ENCODE measurements around the gene PKNOX2.

The PKNOX2 gene

GRCh38 chr11:125284245-125284850, 119.8 kb downstream of the PKNOX2 start:
- no peak for TF ChIP-seq CTCF (IDR thresholded peaks at IDR 0.05; ENCODE audit: low read length, missing control alignments)
- no peak overlapping the region for H3K4me3 ChIP-seq (replicated peaks; ENCODE audit: low read depth, low read length)
- DNase-seq (ENCODE audit: low read depth), result no peak

DNA sequence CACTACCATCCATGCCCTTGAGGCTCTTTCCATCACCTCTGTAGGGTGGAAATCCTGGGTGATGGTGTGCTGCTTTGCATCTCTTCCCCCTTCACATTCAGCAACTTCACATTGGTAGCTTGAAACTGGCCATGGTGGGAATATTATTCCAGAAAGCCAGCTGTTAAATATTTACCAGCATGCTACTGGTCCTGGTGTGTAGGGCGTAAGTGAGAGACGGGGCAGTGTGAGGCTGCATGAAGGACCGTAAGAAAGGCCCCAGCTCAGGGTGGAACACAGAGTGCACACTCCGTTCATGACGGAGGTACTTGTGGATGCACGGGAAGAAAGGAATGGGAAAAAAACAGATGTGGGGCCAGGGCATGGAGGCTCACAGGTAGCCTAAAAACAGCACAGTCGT, 121.3 kb downstream of the PKNOX2 start:
- no peak for DNase-seq (ENCODE audit: low read depth)

DNA sequence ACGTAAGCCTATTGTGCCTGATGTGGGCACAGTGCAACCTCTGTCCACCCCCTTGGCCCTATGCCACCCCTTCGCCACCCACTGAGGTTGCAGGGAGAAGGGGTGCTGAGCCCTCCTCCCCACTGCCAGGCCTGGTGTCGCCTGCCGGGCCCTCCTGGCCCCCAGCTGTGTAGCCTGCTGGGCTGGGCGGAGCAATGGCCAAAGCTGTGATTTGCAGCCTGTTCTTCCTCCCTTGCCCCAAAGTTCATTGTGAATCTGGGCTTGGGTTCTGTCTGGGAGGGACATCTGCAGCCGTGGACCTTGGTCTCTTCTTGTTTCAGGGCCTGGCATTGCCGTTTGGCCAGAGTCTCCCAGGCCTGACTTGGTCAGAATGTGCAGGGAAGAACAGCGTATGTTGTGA, 121.9 kb downstream of the PKNOX2 start:
- TF ChIP-seq CTCF (IDR thresholded peaks at IDR 0.05; ENCODE audit: low read length, missing control alignments), result no peak
- H3K4me3 ChIP-seq (replicated peaks; ENCODE audit: low read depth, low read length), result no peak overlapping the region
- DNase-seq (ENCODE audit: low read depth), result no peak

More for the DNA sequence above, 121.3 kb downstream of the PKNOX2 start:
- no peak overlapping the region for H3K4me3 ChIP-seq (replicated peaks; ENCODE audit: low read depth, low read length)
- no peak for TF ChIP-seq CTCF (IDR thresholded peaks at IDR 0.05; ENCODE audit: low read length, missing control alignments)

GRCh38 chr11:125287491-125288210, 123.1 kb downstream of the PKNOX2 start:
- H3K4me3 ChIP-seq (replicated peaks; ENCODE audit: low read depth, low read length), result no peak overlapping the region
- no peak for TF ChIP-seq CTCF (IDR thresholded peaks at IDR 0.05; ENCODE audit: low read length, missing control alignments)
- peak; percentile 63 for DNase-seq (ENCODE audit: low read depth)

GRCh38 chr11:125289419-125290098, 125.0 kb downstream of the PKNOX2 start:
- no peak for TF ChIP-seq CTCF (IDR thresholded peaks at IDR 0.05; ENCODE audit: low read length, missing control alignments)
- no peak overlapping the region for H3K4me3 ChIP-seq (replicated peaks; ENCODE audit: low read depth, low read length)
- DNase-seq (ENCODE audit: low read depth), result no peak

- H3K4me3 ChIP-seq (replicated peaks; ENCODE audit: low read depth, low read length), result no peak overlapping the region
- no peak for TF ChIP-seq CTCF (IDR thresholded peaks at IDR 0.05; ENCODE audit: low read length, missing control alignments)
- DNase-seq (ENCODE audit: low read depth), result no peak
Measured at GRCh38 chr11:125290263-125290662, 125.7 kb downstream of the PKNOX2 start.

Measured in fibroblast of pulmonary artery (primary cell).